ENCODE results near the gene AQP3. TPM values are rescaled to one million over a fixed set of nuclear protein-coding genes. Genes with fewer than 3 reads are reported as not detected.

AQP3 gene
- total RNA-seq, 1 experiment from 2014 or later = 1.0 TPM

DNA sequence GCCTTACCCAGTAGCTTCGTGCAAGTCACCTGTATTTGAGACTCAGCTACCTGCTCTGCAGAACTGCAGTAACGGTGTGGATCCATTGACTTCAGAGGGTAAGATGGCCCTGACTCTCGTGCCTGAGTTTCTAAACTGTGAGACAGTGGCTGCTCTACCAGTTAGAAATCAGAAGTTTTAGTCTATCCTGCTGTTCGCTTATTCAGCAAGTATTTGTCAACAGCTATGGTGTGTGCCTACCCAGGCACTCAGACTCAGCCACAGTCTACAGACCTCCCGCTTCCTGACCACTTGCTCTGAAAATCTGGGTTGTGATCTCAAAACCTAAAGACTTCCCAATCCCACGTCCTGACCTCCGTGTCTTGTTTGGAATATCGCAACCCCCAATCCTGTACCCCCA lies 13.5 kb downstream of the AQP3 start:
- POLR2A ChIA-PET = no interaction called here
- H3K4me3 ChIP-seq (ENCODE audit: low read depth in 2 of 2, low read length in 2 of 2) = no peak overlapping the region
- no peaks in the 10 kb centered on the region for H3K36me3 ChIP-seq (ENCODE audit: control insufficient read depth, insufficient read depth, low read length)
- no peaks in the 10 kb centered on the region for H3K9me3 ChIP-seq (ENCODE audit: control insufficient read depth, insufficient read depth, low read depth, low read length)
- H3K27me3 ChIP-seq (ENCODE audit: control insufficient read depth, insufficient read depth, low read length) = no peaks in the 10 kb centered on the region
- ATAC-seq = no peak
- no peak for DNase-seq (ENCODE audit: low read depth, low spot score)
- BruUV-seq (replicated peaks) = no TSS peak
- no peak overlapping the region for H3K27ac ChIP-seq (ENCODE audit: low read length)
- TF ChIP-seq POLR2AphosphoS5 (IDR thresholded peaks at IDR 0.05; ENCODE audit: low read depth, low read length) = no peak
- no peak for TF ChIP-seq SIN3A (IDR thresholded peaks at IDR 0.05; ENCODE audit: borderline replicate concordance, insufficient read depth, low read depth, low read length)
- TF ChIP-seq, protein P1, sequence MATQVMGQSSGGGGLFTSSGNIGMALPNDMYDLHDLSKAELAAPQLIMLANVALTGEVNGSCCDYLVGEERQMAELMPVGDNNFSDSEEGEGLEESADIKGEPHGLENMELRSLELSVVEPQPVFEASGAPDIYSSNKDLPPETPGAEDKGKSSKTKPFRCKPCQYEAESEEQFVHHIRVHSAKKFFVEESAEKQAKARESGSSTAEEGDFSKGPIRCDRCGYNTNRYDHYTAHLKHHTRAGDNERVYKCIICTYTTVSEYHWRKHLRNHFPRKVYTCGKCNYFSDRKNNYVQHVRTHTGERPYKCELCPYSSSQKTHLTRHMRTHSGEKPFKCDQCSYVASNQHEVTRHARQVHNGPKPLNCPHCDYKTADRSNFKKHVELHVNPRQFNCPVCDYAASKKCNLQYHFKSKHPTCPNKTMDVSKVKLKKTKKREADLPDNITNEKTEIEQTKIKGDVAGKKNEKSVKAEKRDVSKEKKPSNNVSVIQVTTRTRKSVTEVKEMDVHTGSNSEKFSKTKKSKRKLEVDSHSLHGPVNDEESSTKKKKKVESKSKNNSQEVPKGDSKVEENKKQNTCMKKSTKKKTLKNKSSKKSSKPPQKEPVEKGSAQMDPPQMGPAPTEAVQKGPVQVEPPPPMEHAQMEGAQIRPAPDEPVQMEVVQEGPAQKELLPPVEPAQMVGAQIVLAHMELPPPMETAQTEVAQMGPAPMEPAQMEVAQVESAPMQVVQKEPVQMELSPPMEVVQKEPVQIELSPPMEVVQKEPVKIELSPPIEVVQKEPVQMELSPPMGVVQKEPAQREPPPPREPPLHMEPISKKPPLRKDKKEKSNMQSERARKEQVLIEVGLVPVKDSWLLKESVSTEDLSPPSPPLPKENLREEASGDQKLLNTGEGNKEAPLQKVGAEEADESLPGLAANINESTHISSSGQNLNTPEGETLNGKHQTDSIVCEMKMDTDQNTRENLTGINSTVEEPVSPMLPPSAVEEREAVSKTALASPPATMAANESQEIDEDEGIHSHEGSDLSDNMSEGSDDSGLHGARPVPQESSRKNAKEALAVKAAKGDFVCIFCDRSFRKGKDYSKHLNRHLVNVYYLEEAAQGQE (IDR thresholded peaks at IDR 0.05; ENCODE audit: insufficient read depth in 1 of 2, low read depth in 2 of 2, low read length in 1 of 2) = no peak
- TF ChIP-seq TCF7L2 (IDR thresholded peaks at IDR 0.05; ENCODE audit: low read depth, low read length) = no peak
- TF ChIP-seq, protein P2, sequence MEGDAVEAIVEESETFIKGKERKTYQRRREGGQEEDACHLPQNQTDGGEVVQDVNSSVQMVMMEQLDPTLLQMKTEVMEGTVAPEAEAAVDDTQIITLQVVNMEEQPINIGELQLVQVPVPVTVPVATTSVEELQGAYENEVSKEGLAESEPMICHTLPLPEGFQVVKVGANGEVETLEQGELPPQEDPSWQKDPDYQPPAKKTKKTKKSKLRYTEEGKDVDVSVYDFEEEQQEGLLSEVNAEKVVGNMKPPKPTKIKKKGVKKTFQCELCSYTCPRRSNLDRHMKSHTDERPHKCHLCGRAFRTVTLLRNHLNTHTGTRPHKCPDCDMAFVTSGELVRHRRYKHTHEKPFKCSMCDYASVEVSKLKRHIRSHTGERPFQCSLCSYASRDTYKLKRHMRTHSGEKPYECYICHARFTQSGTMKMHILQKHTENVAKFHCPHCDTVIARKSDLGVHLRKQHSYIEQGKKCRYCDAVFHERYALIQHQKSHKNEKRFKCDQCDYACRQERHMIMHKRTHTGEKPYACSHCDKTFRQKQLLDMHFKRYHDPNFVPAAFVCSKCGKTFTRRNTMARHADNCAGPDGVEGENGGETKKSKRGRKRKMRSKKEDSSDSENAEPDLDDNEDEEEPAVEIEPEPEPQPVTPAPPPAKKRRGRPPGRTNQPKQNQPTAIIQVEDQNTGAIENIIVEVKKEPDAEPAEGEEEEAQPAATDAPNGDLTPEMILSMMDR (IDR thresholded peaks at IDR 0.05) = no peak
- intact Hi-C loops (cut with micrococcal nuclease; ENCODE audit: unreplicated experiment) (no loop called here), in situ Hi-C loops (cut with HindIII; ENCODE audit: low pct_unique_long_range_greater_than_20kb, low sequenced_read_pairs) (no loop called here)
- no peaks in the 10 kb centered on the region for H3K4me1 ChIP-seq (ENCODE audit: control insufficient read depth, insufficient read depth, low read length)
- CTCF ChIA-PET = interaction anchor here (1.0 to 1.3 kb wide), 2 partner anchors 19 kb away, joined by 4 read pairs; no protein-coding TSS in a partner anchor

DNA sequence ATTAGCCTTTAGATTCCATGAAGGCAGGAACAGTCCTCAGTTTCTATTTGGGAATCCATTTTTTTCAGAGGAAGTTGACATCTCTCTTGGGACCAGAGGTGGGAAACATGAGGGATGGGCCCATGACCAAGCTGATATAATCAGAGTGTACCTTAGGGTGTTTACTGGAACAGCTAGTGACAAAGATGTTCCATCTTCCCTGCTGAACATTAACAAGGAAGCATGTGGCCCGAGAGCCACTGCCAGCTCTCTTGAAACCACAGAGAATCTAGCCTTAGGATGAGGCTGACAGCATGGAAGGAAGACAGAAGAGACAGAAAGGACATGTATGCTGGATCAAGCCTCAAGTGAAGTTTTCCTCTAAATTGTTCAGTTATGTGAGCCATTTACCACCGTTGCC lies 16.0 kb downstream of the AQP3 start:
- in situ Hi-C loops (cut with HindIII; ENCODE audit: low pct_unique_long_range_greater_than_20kb, low sequenced_read_pairs) (no loop called here), intact Hi-C loops (cut with micrococcal nuclease; ENCODE audit: unreplicated experiment) (no loop called here)
- Histone ChIP-seq H3K36me3 (ENCODE audit: control insufficient read depth, insufficient read depth, low read length) (no peaks in the 10 kb centered on the region), H3K4me3 (ENCODE audit: low read depth in 2 of 2, low read length in 2 of 2) (no peak overlapping the region), H3K27ac (ENCODE audit: low read length) (no peak overlapping the region), H3K27me3 (ENCODE audit: control insufficient read depth, insufficient read depth, low read length) (no peaks in the 10 kb centered on the region), H3K9me3 (ENCODE audit: control insufficient read depth, insufficient read depth, low read depth, low read length) (no peaks in the 10 kb centered on the region), H3K4me1 (ENCODE audit: control insufficient read depth, insufficient read depth, low read length) (no peaks in the 10 kb centered on the region)
- no peak for ATAC-seq
- TF ChIP-seq POLR2AphosphoS5 (IDR thresholded peaks at IDR 0.05; ENCODE audit: low read depth, low read length) (no peak), TCF7L2 (IDR thresholded peaks at IDR 0.05; ENCODE audit: low read depth, low read length) (no peak), SIN3A (IDR thresholded peaks at IDR 0.05; ENCODE audit: borderline replicate concordance, insufficient read depth, low read depth, low read length) (no peak)
- TF ChIP-seq, protein P1 (IDR thresholded peaks at IDR 0.05; ENCODE audit: insufficient read depth in 1 of 2, low read depth in 2 of 2, low read length in 1 of 2) = no peak
- TF ChIP-seq, protein P2 (IDR thresholded peaks at IDR 0.05) = no peak
- CTCF ChIA-PET = interaction anchor here (0.9 kb wide), 1 partner anchor 16 kb away, joined by 3 read pairs; no protein-coding TSS in a partner anchor
- POLR2A ChIA-PET = no interaction called here
- DNase-seq (ENCODE audit: low read depth, low spot score) = no peak
- no TSS peak for BruUV-seq (replicated peaks)
